HCT116 (cell line): ENCODE measurements around the gene KCMF1. TPM values are rescaled to one million over a fixed set of nuclear protein-coding genes. Genes with fewer than 3 reads are reported as not detected.

ENCODE experiments used
- ATAC-seq: fragments of 200-7000 bp; cut with Tn5 transposase; 2 replicates; pipeline ENCODE4 v1.9.1; 2020; ENCODE audit warnings: mild to moderate bottlenecking, moderate library complexity
- BruUV-seq: library from RNA; stranded (reverse); fragments of 400-500 nt; replicated peaks from 2 replicates; lab custom pipeline; 2021; lab: Mats Ljungman, UMichigan
- CTCF ChIA-PET: fragments of 300-600 bp; sonication (Branson Sonifier 250); formaldehyde crosslinking; loops from one replicate; lab custom pipeline; 2021; ENCODE audit warnings: antibody characterized with exemption; lab: Charles Lee
- POLR2A ChIA-PET: fragments of 300-600, 350-600 bp; sonication (Branson Sonifier 250); formaldehyde crosslinking; loops from one replicate; lab custom pipeline; 2021; ENCODE audit warnings: antibody characterized with exemption; lab: Charles Lee
- RAD21 ChIA-PET, 2 experiments: fragments of 300-600 bp; sonication (Branson Sonifier 250); formaldehyde crosslinking; loops; one replicate each; lab custom pipeline; 2023; ENCODE audit warnings: low total read pairs in 2 of 2; ENCODE audit not compliant: uncharacterized antibody in 2 of 2, unreplicated experiment in 2 of 2, low non-redundant PET in 1 of 2; lab: Charles Lee
- DNase-seq: peaks from one replicate; pipeline ENCODE4 v3.0.0-alpha.2; 2010; ENCODE audit warnings: low read depth, low spot score
- H2AFZ ChIP-seq: fragments of 200-600 bp; shearing (Covaris generic), sonication (generic); 2 replicates; pipeline ENCODE4 v1.6.1; 2017; ENCODE audit warnings: low read depth, mixed run types, mixed read lengths, antibody characterized with exemption, low read length; ENCODE audit not compliant: poor library complexity, severe bottlenecking
- H3K27ac ChIP-seq: 2 replicates; pipeline ENCODE4 v1.5.1; 2012; ENCODE audit warnings: low read depth, low read length
- H3K27me3 ChIP-seq: fragments of 200-600 bp; sonication (generic); 2 replicates; pipeline ENCODE4 v1.6.1; 2016; ENCODE audit warnings: mixed run types, low read length, mixed read lengths; ENCODE audit not compliant: insufficient read depth
- H3K36me3 ChIP-seq, 2 experiments: fragments of 200-500 bp in 1 of 2; fragments of 200-600 bp in 1 of 2; sonication (Bioruptor generic) in 1 of 2; sonication (generic) in 1 of 2; 2 replicates each; pipeline versions ENCODE4 v1.5.1 to v1.6.1; 2014 to 2016; ENCODE audit warnings: low read length in 2 of 2, inconsistent platforms in 1 of 2, mixed read lengths in 1 of 2, mixed run types in 1 of 2; ENCODE audit not compliant: insufficient read depth in 2 of 2, control insufficient read depth in 1 of 2
- H3K4me1 ChIP-seq, 2 experiments: fragments of 200-600 bp in 1 of 2; sonication (generic) in 1 of 2; 2 replicates each; pipeline versions ENCODE4 v1.5.1 to v1.6.1; 2012 to 2017; ENCODE audit warnings: low read length in 2 of 2, inconsistent platforms in 1 of 2, mild to moderate bottlenecking in 1 of 2, mixed read lengths in 1 of 2, mixed run types in 1 of 2, moderate library complexity in 1 of 2; ENCODE audit not compliant: insufficient read depth in 2 of 2, control insufficient read depth in 1 of 2
- H3K4me2 ChIP-seq: fragments of 200-600 bp; sonication (generic); 2 replicates; pipeline ENCODE4 v1.6.1; 2017; ENCODE audit warnings: mixed run types, low read length, mixed read lengths
- H3K4me3 ChIP-seq, 2 experiments: fragments of 200-600 bp in 1 of 2; sonication (generic) in 1 of 2; replicated peaks in 1 of 2; 2 replicates each; pipeline ENCODE4 v1.5.1; 2011 to 2016; ENCODE audit warnings: low read length in 2 of 2, control low read depth in 1 of 2, low read depth in 1 of 2, mild to moderate bottlenecking in 1 of 2, mixed read lengths in 1 of 2, mixed run types in 1 of 2
- H3K79me2 ChIP-seq: fragments of 200-600 bp; sonication (generic); 2 replicates; pipeline ENCODE4 v1.6.1; 2017; ENCODE audit warnings: mild to moderate bottlenecking, mixed run types, low read length, moderate library complexity, mixed read lengths; ENCODE audit not compliant: insufficient read depth
- H3K9ac ChIP-seq: fragments of 200-600 bp; sonication (generic); 2 replicates; pipeline ENCODE4 v1.6.1; 2016; ENCODE audit warnings: low read length, mixed read lengths
- H3K9me2 ChIP-seq: fragments of 200-600 bp; sonication (generic), shearing (Covaris generic); 2 replicates; pipeline ENCODE4 v1.6.1; 2017; ENCODE audit warnings: mixed run types, mild to moderate bottlenecking, moderate library complexity; ENCODE audit not compliant: insufficient read depth
- H3K9me3 ChIP-seq, 2 experiments: fragments of 200-500 bp in 1 of 2; fragments of 200-600 bp in 1 of 2; sonication (Bioruptor generic) in 1 of 2; sonication (generic) in 1 of 2; 2 replicates each; pipeline ENCODE4 v1.6.1; 2014 to 2017; ENCODE audit warnings: low read length in 2 of 2, mixed read lengths in 2 of 2, inconsistent platforms in 1 of 2, low read depth in 1 of 2, mild to moderate bottlenecking in 1 of 2, mixed run types in 1 of 2, moderate library complexity in 1 of 2; ENCODE audit not compliant: control insufficient read depth in 1 of 2, insufficient read depth in 1 of 2
- H4K20me1 ChIP-seq: fragments of 200-600 bp; sonication (generic), shearing (Covaris generic); 2 replicates; pipeline ENCODE4 v1.6.1; 2017; ENCODE audit warnings: mixed run types, mild to moderate bottlenecking, moderate library complexity; ENCODE audit not compliant: insufficient read depth
- CBX3 ChIP-seq: IDR thresholded peaks from 2 replicates; pipeline ENCODE4 v1.6.1; 2012; ENCODE audit warnings: low read depth
- CEBPB ChIP-seq: IDR thresholded peaks from 2 replicates; pipeline ENCODE4 v1.6.1; 2012; ENCODE audit warnings: low read depth
- EGR1 ChIP-seq: IDR thresholded peaks from 2 replicates; pipeline ENCODE4 v1.6.1; 2012; ENCODE audit warnings: low read depth
- ELF1 ChIP-seq: IDR thresholded peaks from 2 replicates; pipeline ENCODE4 v1.6.1; 2012; ENCODE audit warnings: low read depth, borderline replicate concordance
- EZH2 ChIP-seq: fragments of 200-600 bp; sonication (generic); IDR thresholded peaks from 2 replicates; pipeline ENCODE4 v1.6.1; 2017; ENCODE audit warnings: antibody characterized with exemption, mixed run types
- EZH2phosphoT487 ChIP-seq: fragments of 200-600 bp; IDR thresholded peaks from 2 replicates; pipeline ENCODE4 v1.6.1; 2018; ENCODE audit warnings: antibody characterized with exemption, borderline replicate concordance
- POLR2A ChIP-seq: IDR thresholded peaks from 2 replicates; pipeline ENCODE4 v1.7.0; 2011; ENCODE audit warnings: borderline replicate concordance; ENCODE audit not compliant: insufficient read depth, insufficient read length; ENCODE audit errors: extremely low read depth
- POLR2AphosphoS5 ChIP-seq: IDR thresholded peaks from 2 replicates; pipeline ENCODE4 v1.6.1; 2011; ENCODE audit warnings: mild to moderate bottlenecking, low read depth, low read length, moderate library complexity
- SIN3A ChIP-seq: IDR thresholded peaks from 2 replicates; pipeline ENCODE4 v1.6.1; 2012; ENCODE audit warnings: low read depth
- SP1 ChIP-seq: IDR thresholded peaks from 2 replicates; pipeline ENCODE4 v1.6.1; 2012; ENCODE audit warnings: low read depth
- TCF7L2 ChIP-seq: IDR thresholded peaks from 2 replicates; pipeline ENCODE4 v1.7.0; 2011; ENCODE audit warnings: borderline replicate concordance, inconsistent platforms; ENCODE audit not compliant: insufficient read depth, insufficient read length; ENCODE audit errors: extremely low read depth
- ZFX ChIP-seq: fragments of 450-650 bp; IDR thresholded peaks from 2 replicates; pipeline ENCODE4 v1.6.1; 2017
- ZNF274 ChIP-seq: fragments of 200-500 bp; sonication (Bioruptor generic); IDR thresholded peaks from 2 replicates; pipeline ENCODE4 v1.6.1; 2014; ENCODE audit warnings: mild to moderate bottlenecking, low read depth, low read length, inconsistent platforms
- intact Hi-C: fragments of 100-400 bp; cut with micrococcal nuclease; formaldehyde crosslinking; loops from 2 replicates; pipeline ENCODE4 v1.10.0; 2022
- total RNA-seq: library from RNA; stranded (reverse); gene quantifications from one replicate; pipeline ENCODE4 v1.2.1, GENCODE V29; 2021; ENCODE audit not compliant: unreplicated experiment
- TF ChIP-seq, protein P1 (sequence below): IDR thresholded peaks from 2 replicates; pipeline ENCODE4 v1.6.1; 2012
- TF ChIP-seq, protein P2 (sequence below): IDR thresholded peaks from 2 replicates; pipeline ENCODE4 v1.6.1; 2012
- TF ChIP-seq, protein P3 (sequence below), 3 experiments: fragments of 200-600 bp in 1 of 3; sonication (generic) in 1 of 3; IDR thresholded peaks in 2 of 3; conservative IDR thresholded peaks in 1 of 3; 2 replicates each; pipeline ENCODE4 v1.5.1; 2012 to 2017; ENCODE audit warnings: low read depth in 2 of 3, low read length in 2 of 3, antibody characterized with exemption in 1 of 3, borderline replicate concordance in 1 of 3, control low read depth in 1 of 3, mild to moderate bottlenecking in 1 of 3, mixed read lengths in 1 of 3, mixed run types in 1 of 3, moderate library complexity in 1 of 3; ENCODE audit not compliant: insufficient read depth in 1 of 3

KCMF1 gene
- total RNA-seq, 1 experiment from 2014 or later: 119 TPM

DNA sequence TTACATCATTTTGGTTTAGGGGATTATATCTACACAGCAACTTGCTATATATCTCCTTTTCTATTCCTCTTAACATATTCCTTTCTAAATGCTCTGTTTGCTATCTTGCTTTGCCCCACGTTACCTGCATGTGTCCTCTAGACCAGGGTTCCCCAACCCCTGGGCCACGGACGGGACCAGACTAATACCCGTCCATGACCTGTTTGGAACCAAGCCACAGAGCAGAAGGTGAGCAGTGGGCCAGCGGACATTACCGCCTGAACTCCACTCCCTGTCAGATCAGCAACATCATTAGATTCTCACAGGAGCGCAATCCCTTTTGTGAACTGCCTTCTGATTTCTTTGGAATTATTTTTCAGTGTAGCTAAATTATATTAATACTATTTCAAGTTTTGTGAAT lies 66.7 kb downstream of the KCMF1 start:
- Histone ChIP-seq H3K27me3 (no peaks in the 10 kb centered on the region), H3K36me3 (peaks cover 9 to 17% of the 10 kb centered on the region in 2 experiments; a peak in 2 of 4 replicates), H3K9me3 (no peaks in the 10 kb centered on the region), H3K79me2 (peaks cover 81% of the 10 kb centered on the region), H4K20me1 (peaks cover 4% of the 10 kb centered on the region; the same call in 1 of the 2 replicates), H3K4me2 (no peak overlapping the region), H3K4me3 (no peak overlapping the region), H3K4me1 (peaks cover 0 to 3% of the 10 kb centered on the region in 2 experiments; a peak in 1 of 4 replicates), H2AFZ (no peak overlapping the region), H3K9ac (no peak overlapping the region), H3K27ac (no peak overlapping the region), H3K9me2 (no peaks in the 10 kb centered on the region)
- TF ChIP-seq POLR2A (no peak), CEBPB (no peak), SIN3A (no peak), EZH2 (no peak), POLR2AphosphoS5 (no peak), ZFX (no peak), SP1 (no peak), ELF1 (no peak), ZNF274 (no peak), EZH2phosphoT487 (no peak), TCF7L2 (no peak), CBX3 (no peak), EGR1 (no peak)
- TF ChIP-seq, protein P1, sequence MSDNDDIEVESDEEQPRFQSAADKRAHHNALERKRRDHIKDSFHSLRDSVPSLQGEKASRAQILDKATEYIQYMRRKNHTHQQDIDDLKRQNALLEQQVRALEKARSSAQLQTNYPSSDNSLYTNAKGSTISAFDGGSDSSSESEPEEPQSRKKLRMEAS: no peak
- TF ChIP-seq, protein P2, sequence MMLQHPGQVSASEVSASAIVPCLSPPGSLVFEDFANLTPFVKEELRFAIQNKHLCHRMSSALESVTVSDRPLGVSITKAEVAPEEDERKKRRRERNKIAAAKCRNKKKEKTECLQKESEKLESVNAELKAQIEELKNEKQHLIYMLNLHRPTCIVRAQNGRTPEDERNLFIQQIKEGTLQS: no peak
- TF ChIP-seq, protein P3, sequence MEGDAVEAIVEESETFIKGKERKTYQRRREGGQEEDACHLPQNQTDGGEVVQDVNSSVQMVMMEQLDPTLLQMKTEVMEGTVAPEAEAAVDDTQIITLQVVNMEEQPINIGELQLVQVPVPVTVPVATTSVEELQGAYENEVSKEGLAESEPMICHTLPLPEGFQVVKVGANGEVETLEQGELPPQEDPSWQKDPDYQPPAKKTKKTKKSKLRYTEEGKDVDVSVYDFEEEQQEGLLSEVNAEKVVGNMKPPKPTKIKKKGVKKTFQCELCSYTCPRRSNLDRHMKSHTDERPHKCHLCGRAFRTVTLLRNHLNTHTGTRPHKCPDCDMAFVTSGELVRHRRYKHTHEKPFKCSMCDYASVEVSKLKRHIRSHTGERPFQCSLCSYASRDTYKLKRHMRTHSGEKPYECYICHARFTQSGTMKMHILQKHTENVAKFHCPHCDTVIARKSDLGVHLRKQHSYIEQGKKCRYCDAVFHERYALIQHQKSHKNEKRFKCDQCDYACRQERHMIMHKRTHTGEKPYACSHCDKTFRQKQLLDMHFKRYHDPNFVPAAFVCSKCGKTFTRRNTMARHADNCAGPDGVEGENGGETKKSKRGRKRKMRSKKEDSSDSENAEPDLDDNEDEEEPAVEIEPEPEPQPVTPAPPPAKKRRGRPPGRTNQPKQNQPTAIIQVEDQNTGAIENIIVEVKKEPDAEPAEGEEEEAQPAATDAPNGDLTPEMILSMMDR (IDR thresholded peaks at IDR 0.05 in 2 of 3, conservative IDR thresholded peaks at IDR 0.05 in 1 of 3; ENCODE audit: borderline replicate concordance in 1 of 3, insufficient read depth in 1 of 3, low read depth in 2 of 3, low read length in 2 of 3): no peak
- intact Hi-C loops: no loop called here
- ChIA-PET RAD21 (no interaction called here), POLR2A (no interaction called here), CTCF (no interaction called here)
- DNase-seq: no peak
- no TSS peak for BruUV-seq
- no peak for ATAC-seq
